GM23338 (cell line): ENCODE data around the gene GFAP.

Experiments
- CREB1 ChIP-seq: fragments of 250-450 bp; sonication (Bioruptor Pico); IDR thresholded peaks from 2 replicates; pipeline ENCODE4 v1.5.0; 2020; ENCODE audit warnings: low read depth, mild to moderate bottlenecking, moderate library complexity
- CTCF ChIP-seq, 2 experiments: fragments of 200-600 bp in 1 of 2; sonication (generic) in 1 of 2; conservative IDR thresholded peaks; 2 replicates each; pipeline versions ENCODE4 v1.5.1 to v1.6.1; 2016 to 2017; ENCODE audit warnings: antibody characterized with exemption in 2 of 2, low read depth in 2 of 2, mild to moderate bottlenecking in 2 of 2, moderate library complexity in 1 of 2
- EZH2 ChIP-seq: fragments of 200-600 bp; sonication (generic); IDR thresholded peaks from one replicate; pipeline ENCODE4 v1.8.0; 2017; ENCODE audit warnings: antibody characterized with exemption, mild to moderate bottlenecking, low read depth; ENCODE audit not compliant: unreplicated experiment
- EZH2phosphoT487 ChIP-seq: fragments of 200-600 bp; sonication (generic); IDR thresholded peaks from one replicate; pipeline ENCODE4 v1.8.1; 2018; ENCODE audit warnings: antibody characterized with exemption; ENCODE audit not compliant: unreplicated experiment
- JUNB ChIP-seq: IDR thresholded peaks from one replicate; pipeline ENCODE4 v1.6.1; 2016; ENCODE audit warnings: antibody characterized with exemption; ENCODE audit not compliant: unreplicated experiment
- POLR2AphosphoS5 ChIP-seq: IDR thresholded peaks from 2 replicates; pipeline ENCODE4 v1.6.1; 2016; ENCODE audit warnings: antibody characterized with exemption, low read depth
- REST ChIP-seq: IDR thresholded peaks from one replicate; pipeline ENCODE4 v1.6.1; 2018; ENCODE audit warnings: antibody characterized with exemption; ENCODE audit not compliant: unreplicated experiment
- ZNF114 ChIP-seq: fragments of 250-450 bp; sonication (Bioruptor Pico); IDR thresholded peaks from 2 replicates; pipeline ENCODE4 v1.5.0; 2020; ENCODE audit warnings: mild to moderate bottlenecking, moderate library complexity

DNA sequence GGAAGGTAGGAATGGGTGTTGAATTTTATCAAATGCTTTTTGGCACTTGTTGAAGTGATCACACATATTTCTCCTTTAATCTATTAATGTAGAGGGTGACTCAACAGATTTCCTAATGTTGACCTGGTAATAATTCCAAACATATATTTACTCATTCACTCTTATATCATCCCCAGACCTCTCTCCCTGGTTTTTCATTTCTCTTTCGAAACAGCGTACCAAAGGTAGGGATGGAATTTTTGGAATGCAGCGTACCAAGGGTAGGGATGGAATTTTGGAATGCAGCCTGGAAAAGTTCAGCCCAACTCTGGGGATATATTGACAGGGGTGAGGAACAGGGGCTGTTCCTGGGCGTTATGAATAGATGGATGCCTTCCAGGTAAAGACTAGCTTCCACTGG lies 25.0 kb upstream of the GFAP start:
- TF ChIP-seq CTCF (conservative IDR thresholded peaks at IDR 0.05; ENCODE audit: low read depth in 2 of 2) (no peak), ZNF114 (CRISPR knock-in tag) (no peak), EZH2 (no peak), REST (no peak), CREB1 (CRISPR knock-in tag) (no peak), POLR2AphosphoS5 (no peak), EZH2phosphoT487 (no peak), JUNB (no peak)
